Measurements from ENCODE around the gene MICAL2. TPM values are rescaled to one million over a fixed set of nuclear protein-coding genes. Genes with fewer than 3 reads are reported as not detected.

The MICAL2 gene
- total RNA-seq, 6 experiments from 2014 or later, result 17.0 to 50.7 (median 35.9) TPM

GRCh38 chr11:12220305-12220704 is 109.9 kb downstream of the MICAL2 start:
- intact Hi-C loops (cut with DNase I), result no loop called here
- H3K4me1 ChIP-seq, result peaks cover 0 to 51% (median 30%) of the 10 kb centered on the region in 4 donors
- peak; percentile 81 to 88 (median 85) for ATAC-seq
- 13% methylated on average over 4 of the region's 11 CpGs for WGBS (ENCODE audit: insufficient coverage, low coverage, low lambda C conversion rate, missing lambda C conversion rate)
- peaks cover 0 to 6% (median 0%) of the 10 kb centered on the region in 4 donors for H3K36me3 ChIP-seq
- no peaks in the 10 kb centered on the region for H3K9me3 ChIP-seq
- H3K4me3 ChIP-seq, result no peak overlapping the region
- peak overlapping the region in 2 of 3 donors; percentile 46 to 69 for H3K27ac ChIP-seq
- peak; percentile 71 to 86 (median 86) for DNase-seq
- TF ChIP-seq POLR2A (IDR thresholded peaks at IDR 0.05), result no peak
- no peaks in the 10 kb centered on the region for H3K27me3 ChIP-seq

GRCh38 chr11:12221051-12221535 is 110.7 kb downstream of the MICAL2 start:
- intact Hi-C loops (cut with DNase I), result no loop called here
- TF ChIP-seq POLR2A (IDR thresholded peaks at IDR 0.05), result no peak
- TF ChIP-seq, protein P1, sequence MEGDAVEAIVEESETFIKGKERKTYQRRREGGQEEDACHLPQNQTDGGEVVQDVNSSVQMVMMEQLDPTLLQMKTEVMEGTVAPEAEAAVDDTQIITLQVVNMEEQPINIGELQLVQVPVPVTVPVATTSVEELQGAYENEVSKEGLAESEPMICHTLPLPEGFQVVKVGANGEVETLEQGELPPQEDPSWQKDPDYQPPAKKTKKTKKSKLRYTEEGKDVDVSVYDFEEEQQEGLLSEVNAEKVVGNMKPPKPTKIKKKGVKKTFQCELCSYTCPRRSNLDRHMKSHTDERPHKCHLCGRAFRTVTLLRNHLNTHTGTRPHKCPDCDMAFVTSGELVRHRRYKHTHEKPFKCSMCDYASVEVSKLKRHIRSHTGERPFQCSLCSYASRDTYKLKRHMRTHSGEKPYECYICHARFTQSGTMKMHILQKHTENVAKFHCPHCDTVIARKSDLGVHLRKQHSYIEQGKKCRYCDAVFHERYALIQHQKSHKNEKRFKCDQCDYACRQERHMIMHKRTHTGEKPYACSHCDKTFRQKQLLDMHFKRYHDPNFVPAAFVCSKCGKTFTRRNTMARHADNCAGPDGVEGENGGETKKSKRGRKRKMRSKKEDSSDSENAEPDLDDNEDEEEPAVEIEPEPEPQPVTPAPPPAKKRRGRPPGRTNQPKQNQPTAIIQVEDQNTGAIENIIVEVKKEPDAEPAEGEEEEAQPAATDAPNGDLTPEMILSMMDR (IDR thresholded peaks at IDR 0.05), result no peak
- H3K9me3 ChIP-seq, result no peaks in the 10 kb centered on the region
- 95% methylated on average over 6 of the region's 6 CpGs for WGBS (ENCODE audit: insufficient coverage, low coverage, low lambda C conversion rate, missing lambda C conversion rate)
- ATAC-seq (no peak), DNase-seq (no peak)
- H3K27me3 ChIP-seq, result no peaks in the 10 kb centered on the region
- no peak overlapping the region for H3K4me3 ChIP-seq
- H3K4me1 ChIP-seq, result peaks cover 0 to 51% (median 30%) of the 10 kb centered on the region in 4 donors
- H3K27ac ChIP-seq, result peak overlapping the region in 2 of 3 donors; percentile 46 to 69
- peaks cover 0 to 5% (median under 1%) of the 10 kb centered on the region in 4 donors for H3K36me3 ChIP-seq

DNA sequence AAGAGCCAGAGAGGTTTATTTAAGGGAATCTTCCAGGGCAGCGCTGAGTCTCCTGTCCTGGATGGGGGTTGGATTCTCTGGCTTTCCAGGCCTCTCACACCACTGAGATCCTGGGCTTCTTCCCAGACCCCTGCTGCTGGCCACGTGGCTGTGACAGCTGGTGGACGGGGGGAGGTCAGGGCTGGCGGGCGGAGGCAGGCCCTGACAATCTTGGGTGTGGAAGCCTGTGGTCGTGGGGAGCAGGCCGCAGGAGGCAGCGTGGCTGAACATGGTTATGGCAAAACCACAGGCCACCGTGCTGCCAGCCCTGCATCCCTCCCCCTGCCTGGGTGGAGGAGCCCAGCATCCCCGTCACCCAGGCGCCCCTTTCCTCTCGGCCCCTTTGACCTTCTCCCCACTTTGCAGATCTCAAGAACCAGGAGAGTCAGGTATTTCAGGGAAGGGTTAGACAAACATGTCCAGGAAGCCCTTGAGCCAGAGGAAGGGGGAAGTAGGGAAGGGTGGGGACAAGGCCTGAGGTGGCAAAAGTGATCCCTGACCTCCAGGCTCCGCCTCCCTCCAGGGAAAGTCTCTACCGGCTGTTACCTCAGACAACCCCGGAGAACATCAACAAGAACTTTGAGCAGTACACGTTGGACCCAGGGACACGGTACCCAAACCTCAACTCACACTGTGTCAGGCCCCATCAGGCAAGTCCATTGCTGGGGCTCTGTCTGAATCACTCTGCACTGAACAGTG is 111.8 kb downstream of the MICAL2 start:
- Histone ChIP-seq H3K4me3 (no peak overlapping the region), H3K27me3 (no peaks in the 10 kb centered on the region), H3K4me1 (peaks cover 0 to 51% (median 30%) of the 10 kb centered on the region in 4 donors), H3K27ac (peak overlapping the region in 2 of 3 donors; percentile 31 to 69), H3K9me3 (no peaks in the 10 kb centered on the region), H3K36me3 (peaks cover 0 to 16% (median 2%) of the 10 kb centered on the region in 4 donors)
- ATAC-seq, result peak; percentile 20 to 82 (median 71)
- TF ChIP-seq, protein P1 (IDR thresholded peaks at IDR 0.05), result no peak
- TF ChIP-seq POLR2A (IDR thresholded peaks at IDR 0.05), result no peak
- peak in 2 of 3 donors; percentile 83 to 85 for DNase-seq
- WGBS (ENCODE audit: insufficient coverage, low coverage, low lambda C conversion rate, missing lambda C conversion rate), result 22% methylated on average over 4 of the region's 17 CpGs
- intact Hi-C loops (cut with DNase I), result no loop called here

DNA sequence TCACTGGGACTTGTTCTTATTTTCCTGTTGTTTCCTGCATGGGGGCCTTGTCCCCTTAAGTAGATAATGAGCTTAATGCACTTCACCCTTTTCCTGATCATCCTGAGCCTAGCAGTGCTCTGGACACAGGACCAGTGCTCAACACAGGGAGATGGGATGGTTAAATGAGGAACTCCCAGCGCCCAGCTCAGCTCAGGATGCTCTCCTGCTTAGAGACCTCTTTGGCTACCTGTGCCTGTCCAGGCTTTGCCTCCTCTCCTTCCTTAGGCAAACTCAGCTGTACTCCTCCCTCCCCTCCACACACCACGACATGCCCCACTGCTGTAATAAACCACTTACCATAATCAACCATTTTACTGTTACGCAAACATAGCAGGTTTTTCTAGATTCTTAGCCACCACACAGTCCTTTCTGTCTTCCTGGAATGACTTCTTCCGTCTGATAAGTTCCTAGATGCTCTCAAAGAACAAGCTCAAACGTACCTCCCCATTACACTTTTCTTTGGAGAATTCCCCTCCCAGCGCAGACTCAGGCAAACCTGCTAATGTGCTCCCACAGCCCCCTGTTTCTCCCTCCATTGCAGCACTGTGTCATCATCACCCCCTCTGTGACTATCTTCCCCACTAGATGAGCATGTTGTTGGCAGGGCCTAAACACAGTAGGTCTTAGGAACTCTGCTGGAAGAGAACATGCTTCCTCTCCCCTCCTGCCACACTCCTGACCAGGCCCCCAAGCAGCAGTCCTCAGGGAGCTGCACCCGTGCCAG is 113.6 kb downstream of the MICAL2 start:
- 51% methylated on average over 5 of the region's 7 CpGs for WGBS (ENCODE audit: insufficient coverage, low coverage, low lambda C conversion rate, missing lambda C conversion rate)
- Histone ChIP-seq H3K27me3 (no peaks in the 10 kb centered on the region), H3K4me3 (no peak overlapping the region), H3K9me3 (no peaks in the 10 kb centered on the region), H3K4me1 (peaks cover 0 to 39% (median 24%) of the 10 kb centered on the region in 4 donors), H3K36me3 (peaks cover 0 to 23% (median 5%) of the 10 kb centered on the region in 4 donors), H3K27ac (peak overlapping the region in 1 of 3 donors; percentile 31)
- ATAC-seq, result no peak
- TF ChIP-seq, protein P1 (IDR thresholded peaks at IDR 0.05), result no peak
- no peak for TF ChIP-seq POLR2A (IDR thresholded peaks at IDR 0.05)
- DNase-seq, result no peak
- intact Hi-C loops (cut with DNase I), result no loop called here
